GM13977 (cell line): ENCODE measurements around the gene SRXN1.

ENCODE experiments used
- DNase-seq: peaks from one replicate; pipeline ENCODE4 v3.0.0; 2012; ENCODE audit warnings: low spot score
- CTCF ChIP-seq: IDR thresholded peaks from 2 replicates; pipeline ENCODE4 v1.5.1; 2012; ENCODE audit warnings: mild to moderate bottlenecking, control low read depth; ENCODE audit not compliant: insufficient read depth; ENCODE audit errors: extremely low read depth, missing control alignments
- in situ Hi-C: fragments of 300-500 bp; cut with MboI; formaldehyde crosslinking; loops from one replicate; pipeline ENCODE4 v1.12.0; 2022; ENCODE audit warnings: low sequenced_read_pairs, low pct_unique_long_range_greater_than_20kb, mixed read lengths, inconsistent platforms; ENCODE audit not compliant: unreplicated experiment

SRXN1 gene

GRCh38 chr20:608970-609369, 44.0 kb downstream of the SRXN1 start:
- no peak for DNase-seq
- no peak for TF ChIP-seq CTCF
- in situ Hi-C loops: no loop called here

- in situ Hi-C loops: no loop called here
- no peak for TF ChIP-seq CTCF
- no peak for DNase-seq
Observed at GRCh38 chr20:607476-607875, 45.5 kb downstream of the SRXN1 start.

- TF ChIP-seq CTCF: no peak
- DNase-seq: no peak
- in situ Hi-C loops: no loop called here
Observed at GRCh38 chr20:605237-605636, 47.8 kb downstream of the SRXN1 start.

- no peak for TF ChIP-seq CTCF
- DNase-seq: no peak
- in situ Hi-C loops: no loop called here
Observed at GRCh38 chr20:603116-603640, 49.8 kb downstream of the SRXN1 start.

GRCh38 chr20:602111-602970, 50.7 kb downstream of the SRXN1 start:
- DNase-seq: no peak
- no peak for TF ChIP-seq CTCF
- in situ Hi-C loops: no loop called here

GRCh38 chr20:600736-601135, 52.3 kb downstream of the SRXN1 start:
- in situ Hi-C loops: no loop called here

More at GRCh38 chr20:600736-601135, 52.3 kb downstream of the SRXN1 start:
- DNase-seq: no peak
- TF ChIP-seq CTCF: no peak
